NCI-H2227 (cell line): ENCODE measurements around the gene ECE2.

ENCODE experiments used
- DNase-seq: peaks from one replicate; lab custom pipeline; 2025; ENCODE audit not compliant: unreplicated experiment; lab: John Stamatoyannopoulos, UW

The ECE2 gene

GRCh38 chr3:184275961-184276910, at the start of gene ECE2:
Gene ECE2, plus strand, starts transcription at chr3:184276022. Its CDS starts 132 bp downstream, at chr3:184276154.
- DNase-seq, result peak; percentile 27

GRCh38 chr3:184227481-184227935, 48.3 kb upstream of the ECE2 start:
- DNase-seq, result peak; percentile 51

GRCh38 chr3:184228376-184229137, 47.3 kb upstream of the ECE2 start:
- no peak for DNase-seq

GRCh38 chr3:184229394-184230080, 46.3 kb upstream of the ECE2 start, which contains the start of gene VWA5B2:
Gene VWA5B2, plus strand, starts transcription at chr3:184229585. Its CDS starts 944 bp downstream, at chr3:184230529.
- DNase-seq, result peak; percentile 89

GRCh38 chr3:184230081-184230602, 45.7 kb upstream of the ECE2 start:
- peak; percentile 39 for DNase-seq

GRCh38 chr3:184230603-184231528, 45.0 kb upstream of the ECE2 start:
- peak; percentile 19 for DNase-seq

GRCh38 chr3:184231671-184232070, 44.2 kb upstream of the ECE2 start:
- DNase-seq, result no peak

GRCh38 chr3:184233127-184233843, 42.5 kb upstream of the ECE2 start:
- no peak for DNase-seq

GRCh38 chr3:184234224-184234623, 41.6 kb upstream of the ECE2 start:
- no peak for DNase-seq

GRCh38 chr3:184234671-184235380, 41.0 kb upstream of the ECE2 start:
- DNase-seq, result no peak

- peak; percentile 13 for DNase-seq
These were observed 40.3 kb upstream of the ECE2 start for GRCh38 chr3:184235381-184236032.

- no peak for DNase-seq
These were observed 39.8 kb upstream of the ECE2 start for GRCh38 chr3:184236033-184236410.

GRCh38 chr3:184236636-184237035, 39.2 kb upstream of the ECE2 start:
- DNase-seq, result no peak

- no peak for DNase-seq
These were observed 38.6 kb upstream of the ECE2 start for GRCh38 chr3:184237211-184237610.

GRCh38 chr3:184237807-184238206, 38.0 kb upstream of the ECE2 start:
- DNase-seq, result no peak

- no peak for DNase-seq
These were observed 37.5 kb upstream of the ECE2 start for GRCh38 chr3:184238246-184238818.

- DNase-seq, result no peak
These were observed 36.6 kb upstream of the ECE2 start for GRCh38 chr3:184239221-184239620.

GRCh38 chr3:184239708-184240107, 36.1 kb upstream of the ECE2 start:
- DNase-seq, result no peak
